K562 (cell line): Measurements from ENCODE around the gene GRB2. TPM values are rescaled to one million over a fixed set of nuclear protein-coding genes. Genes with fewer than 3 reads are reported as not detected.
A peak's percentile ranks its signal among the peaks of the same experiment; 100 is the strongest.

Experiments
- CEBPZ ChIP-seq: fragments of 150-350 bp; IDR thresholded peaks from 2 replicates; pipeline ENCODE4 v1.6.1; 2014; ENCODE audit warnings: low read depth, mild to moderate bottlenecking, low read length, borderline replicate concordance
- CTBP1 ChIP-seq: fragments of 450-650 bp; IDR thresholded peaks from 2 replicates; pipeline ENCODE4 v1.6.1; 2016; ENCODE audit warnings: borderline replicate concordance
- CTCF ChIP-seq, 3 experiments: IDR thresholded peaks in 2 of 3; conservative IDR thresholded peaks in 1 of 3; 2 replicates each; pipeline ENCODE4 v1.5.1; 2011 to 2012; ENCODE audit warnings: low read length in 3 of 3, mild to moderate bottlenecking in 3 of 3, control low read depth in 2 of 3, improper control_type of control experiment in 1 of 3, inconsistent platforms in 1 of 3, low read depth in 1 of 3, mixed read lengths in 1 of 3, moderate library complexity in 1 of 3; ENCODE audit not compliant: insufficient read depth in 2 of 3
- GTF2E2 ChIP-seq: fragments of 200-800 bp; sonication (Bioruptor generic); IDR thresholded peaks from 2 replicates; pipeline ENCODE4 v1.6.1; 2016; ENCODE audit warnings: missing genetic modification characterization, missing compliant biosample characterization
- JUNB ChIP-seq: fragments of 450-650 bp; formaldehyde crosslinking; conservative IDR thresholded peaks from 2 replicates; pipeline ENCODE4 v1.4.0; 2020; ENCODE audit warnings: mild to moderate bottlenecking
- KDM4B ChIP-seq, 2 experiments: fragments of 450-650 bp in 1 of 2; sonication (generic) in 1 of 2; IDR thresholded peaks; 2 replicates each; pipeline ENCODE4 v1.6.1; 2016 to 2017; ENCODE audit warnings: borderline replicate concordance in 2 of 2, antibody characterized with exemption in 1 of 2, low read depth in 1 of 2, mild to moderate bottlenecking in 1 of 2
- LARP7 ChIP-seq: fragments of 450-650 bp; IDR thresholded peaks from 2 replicates; pipeline ENCODE4 v1.6.1; 2016
- MAFG ChIP-seq: fragments of 450-650 bp; conservative IDR thresholded peaks from 2 replicates; pipeline ENCODE4 v1.6.1; 2016; ENCODE audit warnings: missing genetic modification characterization, missing compliant biosample characterization
- NFRKB ChIP-seq: fragments of 450-650 bp; IDR thresholded peaks from 2 replicates; pipeline ENCODE4 v1.6.1; 2016; ENCODE audit warnings: low read depth
- POLR3G ChIP-seq: IDR thresholded peaks from 2 replicates; pipeline ENCODE4 v1.6.1; 2011; ENCODE audit not compliant: insufficient read length, insufficient replicate concordance; ENCODE audit errors: extremely low read depth
- POU5F1 ChIP-seq: fragments of 150-350 bp; IDR thresholded peaks from 2 replicates; pipeline ENCODE4 v1.6.1; 2014; ENCODE audit warnings: borderline replicate concordance, low read length, low read depth, mild to moderate bottlenecking; ENCODE audit not compliant: partially characterized antibody
- RAD51 ChIP-seq: fragments of 450-650 bp; IDR thresholded peaks from 2 replicates; pipeline ENCODE4 v1.7.1; 2016; ENCODE audit warnings: low read depth, mild to moderate bottlenecking, borderline replicate concordance
- RBBP5 ChIP-seq: fragments of 200-600 bp; sonication (generic); IDR thresholded peaks from 2 replicates; pipeline ENCODE4 v1.6.1; 2012; ENCODE audit warnings: borderline replicate concordance, mild to moderate bottlenecking, low read length, control low read depth, inconsistent platforms; ENCODE audit not compliant: insufficient read depth, poor library complexity, severe bottlenecking
- SMARCA4 ChIP-seq: fragments of 450-650 bp; IDR thresholded peaks from 2 replicates; pipeline ENCODE4 v1.6.1; 2016
- TEAD1 ChIP-seq, 2 experiments: fragments of 450-650 bp in 1 of 2; sonication (generic) in 1 of 2; formaldehyde crosslinking; IDR thresholded peaks; 2 replicates each; pipeline versions ENCODE4 v1.4.0 to v1.8.0; 2020 to 2022; ENCODE audit warnings: mild to moderate bottlenecking in 2 of 2, missing genetic modification reagents in 1 of 2
- XRCC3 ChIP-seq: fragments of 450-650 bp; IDR thresholded peaks from 2 replicates; pipeline ENCODE4 v1.6.1; 2017; ENCODE audit warnings: mild to moderate bottlenecking, moderate library complexity
- ZBTB8A ChIP-seq: fragments of 450-650 bp; IDR thresholded peaks from 2 replicates; pipeline ENCODE4 v1.6.1; 2018; ENCODE audit warnings: mild to moderate bottlenecking, moderate library complexity; ENCODE audit not compliant: partially characterized antibody
- ZFP1 ChIP-seq: fragments of 450-650 bp; formaldehyde crosslinking; IDR thresholded peaks from 2 replicates; pipeline ENCODE4 v1.4.0; 2020; ENCODE audit warnings: mild to moderate bottlenecking, mixed read lengths
- ZNF12 ChIP-seq: sonication (generic); formaldehyde crosslinking; IDR thresholded peaks from 2 replicates; pipeline ENCODE4 v1.4.0; 2020; ENCODE audit warnings: mild to moderate bottlenecking, missing genetic modification reagents
- ZNF282 ChIP-seq: sonication (generic); formaldehyde crosslinking; IDR thresholded peaks from 2 replicates; pipeline ENCODE4 v1.8.1; 2023; ENCODE audit warnings: missing genetic modification reagents
- ZNF408 ChIP-seq: fragments of 250-450 bp; sonication (Bioruptor Pico); IDR thresholded peaks from 2 replicates; pipeline ENCODE4 v1.4.0; 2020; ENCODE audit warnings: low read depth, mild to moderate bottlenecking, moderate library complexity
- ZNF551 ChIP-seq: fragments of 250-450 bp; sonication (Bioruptor Pico); IDR thresholded peaks from 2 replicates; pipeline ENCODE4 v1.5.0; 2021; ENCODE audit warnings: mild to moderate bottlenecking, moderate library complexity
- ZNF699 ChIP-seq: fragments of 250-450 bp; sonication (Bioruptor Pico); IDR thresholded peaks from 2 replicates; pipeline ENCODE4 v1.8.0; 2021; ENCODE audit warnings: mild to moderate bottlenecking, moderate library complexity; ENCODE audit not compliant: insufficient replicate concordance
- ZNF76 ChIP-seq: fragments of 250-450 bp; sonication (Bioruptor Pico); IDR thresholded peaks from 2 replicates; pipeline ENCODE4 v1.4.0; 2020; ENCODE audit warnings: mild to moderate bottlenecking, moderate library complexity, borderline replicate concordance
- ZNF77 ChIP-seq: fragments of 250-450 bp; sonication (Bioruptor Pico); IDR thresholded peaks from 2 replicates; pipeline ENCODE4 v1.5.0; 2020
- polyA plus RNA-seq, 8 experiments: library from polyadenylated mRNA; depleted of rRNA in 4 of 8; stranded (reverse) in 5 of 8; unstranded in 3 of 8; fragments of >200 nt; fragmentation: Nextera tagmentation in 2 of 8; fragmentation: Illumina TruSeq in 1 of 8; extraction: Ambion mirVana in 2 of 8; extraction: Trizol in 1 of 8; gene quantifications; 2 replicates each; pipeline versions ENCODE4 v1.2.1 to v1.2.3, GENCODE V29; 2011 to 2014; ENCODE audit warnings: inconsistent platforms in 1 of 8, missing spikeins in 1 of 8
- total RNA-seq, 7 experiments: library from RNA; depleted of rRNA in 6 of 7; stranded (reverse); fragments of >200 nt in 6 of 7; fragmentation: Illumina TruSeq in 2 of 7; extraction: Trizol in 2 of 7; gene quantifications; 2 replicates each; pipeline versions ENCODE4 v1.2.1 to v1.2.3, GENCODE V29; 2011 to 2021; ENCODE audit warnings: low replicate concordance in 1 of 7

Gene GRB2
- total and polyA plus RNA-seq, 9 of the 15 experiments (the other 6 are each of a cell fraction or from before 2014, with no cell fraction given), result 57.2 to 136 (median 84.8) TPM

- TF ChIP-seq ZNF699 (CRISPR knock-in tag) (no peak), ZNF12 (CRISPR knock-in tag) (no peak), ZFP1 (no peak), GTF2E2 (tag) (no peak), MAFG (no peak), RAD51 (no peak), SMARCA4 (no peak), ZNF551 (no peak), CTCF (IDR thresholded peaks at IDR 0.05 in 2 of 3, conservative IDR thresholded peaks at IDR 0.05 in 1 of 3; ENCODE audit: insufficient read depth in 2 of 3, low read depth in 1 of 3, low read length in 3 of 3) (peak; percentile 57 to 74 (median 68)), XRCC3 (no peak), POU5F1 (no peak), CEBPZ (no peak), POLR3G (no peak), ZNF77 (CRISPR knock-in tag) (no peak), NFRKB (no peak), CTBP1 (peak; percentile 23; the same call in 1 of the 2 replicates), ZNF282 (no peak), ZNF408 (CRISPR knock-in tag) (no peak), RBBP5 (no peak), TEAD1 (CRISPR knock-in tag; IDR thresholded peaks at IDR 0.05) (no peak; a peak in 1 of 4 replicates), ZBTB8A (no peak), ZNF76 (CRISPR knock-in tag) (no peak), LARP7 (no peak), JUNB (CRISPR knock-in tag) (no peak), KDM4B (IDR thresholded peaks at IDR 0.05; ENCODE audit: borderline replicate concordance in 2 of 2, low read depth in 1 of 2) (0 out of 4 replicates have a peak, but pooled peaks of 1 of the 2 experiments have one; percentile 60)
These were observed 135.1 kb downstream of the GRB2 start (continued) for GRCh38 chr17:75270218-75270965.
